ENCODE data around the gene PKN2. TPM values are rescaled to one million over a fixed set of nuclear protein-coding genes. Genes with fewer than 3 reads are reported as not detected.
"Not testable (repeated sequence)": the region's sequence is repeated elsewhere in the genome, so short reads cannot be mapped to it uniquely, and the experiment has no call there.

PKN2 gene
- total RNA-seq, 1 experiment from 2014 or later = 17.5 TPM

DNA sequence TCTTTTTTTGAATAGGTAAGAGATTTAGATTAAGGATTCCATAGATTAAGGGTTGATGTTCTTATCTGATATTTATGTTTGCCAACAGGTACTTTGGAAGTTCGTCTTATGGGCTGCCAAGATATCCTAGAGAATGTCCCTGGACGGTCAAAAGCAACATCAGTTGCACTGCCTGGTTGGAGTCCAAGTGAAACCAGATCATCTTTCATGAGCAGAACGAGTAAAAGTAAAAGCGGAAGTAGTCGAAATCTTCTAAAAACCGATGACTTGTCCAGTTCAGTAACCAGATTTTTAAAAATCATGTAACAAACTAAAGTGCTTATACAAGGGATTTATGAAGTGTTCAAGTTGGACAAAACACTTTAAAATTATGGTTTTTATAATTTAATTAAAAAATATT, 100.5 kb downstream of the PKN2 start:
- no peak for DNase-seq (ENCODE audit: low read depth)

DNA sequence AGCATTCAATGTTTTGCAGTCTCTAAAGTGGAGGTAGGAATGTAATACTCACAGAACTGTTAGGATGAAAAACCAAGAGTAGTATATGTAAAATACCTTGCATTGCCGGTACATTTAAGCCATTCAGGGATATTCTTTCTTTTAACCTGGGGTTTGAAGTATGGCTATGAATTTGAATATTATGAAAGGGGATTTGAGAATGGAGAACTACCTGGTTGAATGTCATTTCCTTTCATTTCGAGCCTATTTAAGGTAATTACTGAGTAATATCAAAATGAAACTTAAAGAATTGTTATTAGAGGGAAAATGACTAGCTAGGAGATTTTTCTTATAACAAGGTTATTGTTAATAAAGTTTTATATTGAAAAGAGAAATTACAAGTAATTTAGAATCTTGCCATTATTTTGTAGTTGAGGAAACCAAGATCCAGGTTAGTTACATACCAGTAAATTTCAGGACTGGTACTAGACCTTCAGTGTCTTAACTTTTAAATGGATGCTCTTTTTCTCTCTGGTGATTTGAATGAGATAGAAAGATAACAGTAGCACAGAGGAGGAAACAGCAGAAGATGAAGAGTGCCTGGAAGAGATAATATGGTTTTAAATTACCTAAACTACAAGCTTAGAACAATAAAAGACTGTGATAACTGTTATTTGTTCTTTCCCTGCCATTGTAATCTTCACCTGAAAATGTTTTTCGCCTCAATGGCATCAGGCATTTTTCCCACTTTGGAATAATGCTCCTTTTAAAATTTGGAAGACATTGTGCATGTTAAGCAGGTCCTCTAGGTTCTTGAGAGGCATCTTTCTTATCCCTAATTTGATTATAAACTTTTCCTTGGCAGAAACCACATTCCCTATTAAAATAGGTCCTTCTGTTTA, 103.2 kb downstream of the PKN2 start:
- DNase-seq (ENCODE audit: low read depth) = no peak

DNA sequence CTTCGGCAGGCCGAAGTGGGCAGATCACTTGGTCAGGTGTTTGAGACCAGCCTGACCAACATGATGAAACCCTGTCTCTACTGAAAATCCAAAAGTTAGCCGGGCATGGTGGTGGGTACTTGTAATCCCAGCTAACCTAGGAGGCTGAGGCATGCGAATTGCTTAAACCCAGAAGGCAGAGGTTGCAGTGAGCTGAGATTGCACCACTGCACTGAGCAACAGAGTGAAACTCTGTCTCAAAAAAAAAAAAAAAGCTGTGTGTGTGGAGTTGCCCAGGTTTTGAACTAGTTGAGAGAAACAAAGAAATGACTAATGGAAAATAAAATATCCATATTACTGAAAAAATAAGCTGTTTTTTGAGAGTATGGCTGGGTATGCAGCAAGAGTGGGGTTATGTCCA, 107.1 kb downstream of the PKN2 start:
- DNase-seq (ENCODE audit: low read depth) = no peak

DNA sequence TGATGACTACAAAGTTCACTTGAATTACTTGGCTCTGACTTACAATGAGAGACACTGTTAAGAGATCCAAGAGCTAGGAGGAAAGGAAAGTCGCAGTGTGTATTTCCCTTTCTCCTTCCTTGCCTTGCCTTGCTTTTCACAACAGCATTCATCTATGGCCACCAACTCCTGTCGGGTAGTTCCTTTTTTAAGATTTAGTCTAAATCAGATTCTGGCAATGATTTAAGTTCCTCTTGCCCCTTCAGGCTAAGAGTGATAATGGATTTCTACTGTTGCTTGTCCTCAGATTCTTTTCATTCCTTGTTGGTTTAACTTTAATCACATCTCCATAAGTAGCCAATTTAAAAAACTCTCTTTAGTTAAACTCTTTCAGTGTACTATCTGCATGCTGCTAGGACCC, 115.4 kb downstream of the PKN2 start:
- no peak for DNase-seq (ENCODE audit: low read depth)

DNA sequence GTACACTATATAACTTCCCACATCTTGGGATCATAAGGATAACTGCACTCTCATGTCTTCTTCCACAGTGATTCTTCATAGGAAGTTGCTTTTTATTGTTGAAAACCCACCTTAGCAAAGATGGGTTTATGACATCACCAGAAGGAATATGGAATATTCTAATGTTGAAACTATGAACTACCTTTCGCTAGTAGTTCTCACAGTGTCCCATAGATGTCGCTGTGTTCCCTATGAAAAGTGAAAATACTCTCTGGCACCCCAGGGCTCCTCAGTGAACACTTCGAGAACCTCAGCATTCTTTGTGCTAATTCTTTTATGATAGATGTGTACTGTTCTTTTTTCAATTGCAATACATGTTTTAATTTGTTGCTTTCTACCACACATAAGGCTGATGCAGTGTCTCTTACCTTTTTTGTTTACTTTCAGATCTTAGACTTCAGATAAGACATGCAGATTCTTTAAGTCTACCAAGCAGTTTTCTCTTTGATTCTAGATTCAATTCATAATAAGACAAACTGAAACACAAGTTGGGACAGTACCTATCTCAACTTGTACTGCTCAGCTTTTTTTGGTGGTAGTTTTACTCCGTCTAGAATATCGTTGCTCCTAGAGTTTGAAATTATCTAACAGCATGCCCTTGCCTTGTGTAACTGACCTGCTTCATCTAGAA, 116.4 kb downstream of the PKN2 start:
- peak; percentile 52 for DNase-seq (ENCODE audit: low read depth)

DNA sequence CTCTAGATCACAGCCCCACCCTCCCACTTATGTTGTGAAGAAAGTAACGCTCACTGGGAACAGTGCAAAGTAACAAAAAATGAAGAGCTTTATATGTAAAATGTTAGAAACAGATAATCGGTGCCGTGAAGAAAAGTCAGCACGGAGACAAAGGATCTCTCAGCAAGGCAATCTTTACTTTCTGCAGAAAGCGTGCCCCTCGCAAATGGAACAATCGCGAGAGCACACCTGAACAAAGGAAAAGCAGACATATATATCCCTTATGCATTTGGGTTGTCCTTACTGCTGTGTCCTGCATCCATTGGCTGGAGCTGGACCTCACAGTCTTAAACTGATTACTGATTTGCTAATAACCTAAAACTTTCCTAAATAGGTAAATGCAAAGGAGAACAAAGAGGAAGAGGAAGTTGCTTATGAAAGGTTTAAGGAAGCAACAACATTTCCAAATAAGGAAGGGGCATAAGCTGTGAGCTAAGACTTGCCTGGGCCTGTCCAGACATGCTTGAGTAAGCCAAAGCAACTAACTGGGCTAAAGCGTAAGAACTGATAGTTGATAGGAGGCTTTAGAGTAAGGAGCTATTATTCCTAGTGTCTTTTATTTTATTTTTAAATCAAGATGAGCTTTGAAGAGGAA, 117.6 kb downstream of the PKN2 start:
- DNase-seq (ENCODE audit: low read depth) = peak; percentile 45

DNA sequence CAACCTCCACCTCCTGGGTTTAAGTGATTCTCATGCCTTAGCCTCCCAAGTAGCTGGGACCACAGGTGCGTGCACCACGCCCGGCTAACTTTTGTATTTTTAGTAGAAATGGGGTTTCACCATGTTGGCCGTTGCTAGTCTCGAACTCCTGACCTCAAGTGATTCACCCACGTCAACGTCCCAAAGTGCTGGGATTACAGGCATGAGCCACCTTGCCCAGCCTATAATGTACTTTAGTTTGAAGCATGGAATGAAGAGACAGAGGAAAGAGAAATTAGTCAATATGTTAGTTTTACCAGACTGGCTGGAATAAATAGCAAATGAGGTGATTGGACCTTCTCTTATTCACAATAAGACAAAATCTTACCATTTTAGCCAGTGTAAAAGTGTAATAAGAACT, 118.3 kb downstream of the PKN2 start:
- no peak for DNase-seq (ENCODE audit: low read depth)

DNA sequence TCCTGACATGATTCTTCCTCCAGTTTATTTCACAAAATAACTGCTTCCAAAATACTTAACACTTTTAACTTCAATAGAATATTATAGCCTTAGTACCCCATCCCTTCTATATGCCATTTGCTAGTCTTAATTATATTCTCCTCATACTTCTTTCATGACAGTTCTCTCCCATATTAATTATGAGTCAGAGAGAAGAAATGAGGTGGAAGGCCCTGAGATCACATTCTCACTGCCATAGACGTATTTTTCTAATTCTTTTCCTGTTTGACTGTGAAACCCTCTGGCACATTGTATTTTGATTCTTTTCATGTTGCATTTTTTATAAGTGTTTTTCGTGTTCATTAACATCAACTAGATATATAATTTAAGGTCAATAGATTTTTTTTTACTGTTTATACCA, 118.9 kb downstream of the PKN2 start:
- DNase-seq (ENCODE audit: low read depth) = peak; percentile 61

DNA sequence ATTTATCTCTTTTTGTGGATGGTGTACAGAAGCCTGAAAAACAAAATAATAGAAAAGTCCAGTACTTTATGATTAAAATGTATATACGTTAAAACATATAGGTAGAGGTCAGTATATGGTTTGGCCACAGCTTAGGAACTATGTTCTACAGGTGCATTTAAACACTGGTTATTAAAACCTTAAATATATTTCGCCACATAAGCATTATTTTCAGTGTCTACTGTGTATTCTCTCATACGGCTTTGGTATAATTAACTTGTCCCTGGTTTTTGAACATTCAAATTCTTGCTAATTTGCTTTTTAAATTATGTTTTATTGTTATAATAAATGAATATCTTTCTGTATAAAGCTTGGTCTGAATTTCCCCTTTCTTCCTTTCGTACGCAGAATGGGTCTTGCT, 119.4 kb downstream of the PKN2 start:
- no peak for DNase-seq (ENCODE audit: low read depth)

DNA sequence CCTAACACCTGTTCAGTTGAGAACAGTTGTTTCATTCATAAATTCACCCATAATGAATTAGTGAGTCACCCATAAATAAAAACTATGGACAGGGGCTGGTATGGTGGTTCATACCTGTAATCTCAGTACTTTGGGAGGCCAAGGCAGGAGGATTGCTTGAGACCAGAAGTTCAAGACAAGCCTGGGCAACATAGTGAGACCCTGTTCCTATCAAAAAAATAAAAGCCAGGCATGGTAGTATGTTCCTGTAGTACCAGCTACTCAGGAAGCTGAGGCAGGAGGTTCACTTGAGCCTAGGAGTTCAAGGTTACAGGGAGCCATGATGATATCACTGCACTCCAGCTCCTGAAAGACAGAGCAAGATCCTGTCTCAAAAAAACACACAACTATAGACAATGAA, 128.3 kb downstream of the PKN2 start:
- no peak for DNase-seq (ENCODE audit: low read depth)

DNA sequence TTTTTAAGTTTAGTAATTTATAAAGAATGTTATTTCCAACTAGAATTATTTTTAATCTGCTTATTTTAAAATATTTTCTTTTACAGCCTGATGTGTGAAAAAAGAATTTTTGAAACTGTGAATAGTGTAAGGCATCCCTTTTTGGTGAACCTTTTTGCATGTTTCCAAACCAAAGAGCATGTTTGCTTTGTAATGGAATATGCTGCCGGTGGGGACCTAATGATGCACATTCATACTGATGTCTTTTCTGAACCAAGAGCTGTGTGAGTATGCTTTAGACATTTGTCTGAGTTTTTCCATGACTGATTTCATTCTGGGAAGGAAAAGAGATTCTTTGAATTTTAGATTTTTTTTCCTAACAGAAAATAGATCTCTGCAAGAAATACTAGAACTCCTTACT, 129.4 kb downstream of the PKN2 start:
- DNase-seq (ENCODE audit: low read depth) = no peak

DNA sequence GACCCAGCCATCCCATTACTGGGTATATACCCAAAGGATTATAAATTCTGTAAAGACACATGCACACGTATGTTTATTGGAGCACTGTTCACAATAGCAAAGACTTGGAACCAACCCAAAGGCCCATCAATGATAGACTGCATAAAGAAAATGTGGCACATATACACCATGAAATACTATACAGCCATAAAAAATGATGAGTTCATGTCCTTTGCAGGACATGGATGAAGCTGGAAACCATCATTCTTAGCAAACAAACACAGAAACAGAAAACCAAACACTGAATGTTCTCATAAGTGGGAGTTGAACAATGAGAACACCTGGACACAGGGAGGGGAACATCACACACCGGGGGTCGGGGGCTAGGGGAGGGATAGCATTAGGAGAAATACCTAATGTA, 135.6 kb downstream of the PKN2 start:
- DNase-seq (ENCODE audit: low read depth) = not testable (repeated sequence)

DNA sequence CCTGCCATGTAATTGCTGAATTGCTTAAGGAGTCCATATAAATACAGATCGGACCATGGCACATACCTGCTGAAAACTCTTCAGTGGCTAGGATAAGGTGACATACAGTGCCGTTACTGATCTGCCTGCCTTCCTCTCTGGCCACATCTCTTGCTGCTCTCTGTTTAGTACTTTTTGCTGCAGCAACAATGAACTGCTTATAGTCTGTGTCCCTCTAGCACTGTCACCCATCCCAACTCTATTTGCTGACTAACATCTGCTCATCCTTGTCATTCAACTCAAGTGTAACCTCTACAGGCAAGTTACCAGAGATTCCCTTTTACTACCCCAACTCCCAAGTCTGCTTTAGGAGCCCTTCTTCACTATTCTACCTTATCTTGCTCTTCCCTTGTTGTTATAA, 141.6 kb downstream of the PKN2 start:
- no peak for DNase-seq (ENCODE audit: low read depth)

DNA sequence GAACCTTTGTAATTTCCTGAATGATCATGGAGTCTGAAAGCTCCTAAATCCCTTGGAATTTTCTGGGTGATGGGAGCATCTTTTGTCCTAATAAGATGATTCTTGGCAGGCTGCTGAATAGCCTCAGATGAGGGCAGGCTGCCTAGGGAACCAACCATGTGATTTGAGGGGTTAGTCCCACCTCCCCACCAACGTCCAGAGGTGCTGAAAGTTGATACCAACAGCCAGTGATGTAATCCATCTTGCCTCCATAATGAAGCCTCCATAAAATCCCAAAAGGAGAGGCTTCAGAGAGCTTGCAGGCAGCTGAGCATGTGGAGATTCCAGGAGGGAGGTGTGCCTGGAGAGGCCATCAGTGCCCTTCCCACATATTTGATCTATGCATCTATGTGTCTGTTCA, 163.6 kb downstream of the PKN2 start:
- DNase-seq (ENCODE audit: low read depth) = no peak

DNA sequence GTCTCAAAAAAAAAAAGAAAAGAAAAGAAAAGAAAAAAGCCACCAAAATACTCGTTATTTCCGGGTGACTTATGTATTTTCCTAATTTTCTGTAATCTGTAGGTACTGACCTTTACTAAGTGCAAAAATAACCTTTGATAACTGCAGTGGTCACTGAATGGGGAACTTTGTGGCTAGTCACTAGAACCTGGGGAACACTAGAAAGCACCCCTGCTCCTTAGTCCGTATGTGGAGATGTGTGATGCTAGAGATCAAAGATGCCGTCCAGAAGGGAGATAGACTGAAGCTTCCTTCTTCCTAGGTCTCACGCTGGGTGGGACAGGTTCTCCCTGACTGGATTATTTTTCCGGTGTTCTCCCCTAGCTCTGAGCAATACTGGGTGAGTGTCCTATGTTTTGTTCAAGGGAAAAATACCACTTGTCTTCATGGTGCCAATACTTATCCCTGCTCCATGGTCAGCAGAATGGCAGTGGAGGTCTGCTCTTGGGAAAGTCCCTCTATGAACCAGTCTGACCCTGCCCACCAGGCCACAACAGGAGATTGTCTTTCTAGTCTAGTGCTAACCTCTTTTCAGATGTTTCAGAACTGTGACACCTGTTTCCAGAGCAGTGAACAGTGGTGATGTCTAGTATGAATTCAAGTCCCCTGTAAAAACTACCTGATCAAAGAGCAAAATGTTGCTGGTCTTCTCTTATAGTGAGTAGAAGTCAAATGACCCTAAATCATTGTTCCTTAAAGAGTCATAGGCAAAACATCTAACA, 167.4 kb downstream of the PKN2 start:
- DNase-seq (ENCODE audit: low read depth) = no peak

DNA sequence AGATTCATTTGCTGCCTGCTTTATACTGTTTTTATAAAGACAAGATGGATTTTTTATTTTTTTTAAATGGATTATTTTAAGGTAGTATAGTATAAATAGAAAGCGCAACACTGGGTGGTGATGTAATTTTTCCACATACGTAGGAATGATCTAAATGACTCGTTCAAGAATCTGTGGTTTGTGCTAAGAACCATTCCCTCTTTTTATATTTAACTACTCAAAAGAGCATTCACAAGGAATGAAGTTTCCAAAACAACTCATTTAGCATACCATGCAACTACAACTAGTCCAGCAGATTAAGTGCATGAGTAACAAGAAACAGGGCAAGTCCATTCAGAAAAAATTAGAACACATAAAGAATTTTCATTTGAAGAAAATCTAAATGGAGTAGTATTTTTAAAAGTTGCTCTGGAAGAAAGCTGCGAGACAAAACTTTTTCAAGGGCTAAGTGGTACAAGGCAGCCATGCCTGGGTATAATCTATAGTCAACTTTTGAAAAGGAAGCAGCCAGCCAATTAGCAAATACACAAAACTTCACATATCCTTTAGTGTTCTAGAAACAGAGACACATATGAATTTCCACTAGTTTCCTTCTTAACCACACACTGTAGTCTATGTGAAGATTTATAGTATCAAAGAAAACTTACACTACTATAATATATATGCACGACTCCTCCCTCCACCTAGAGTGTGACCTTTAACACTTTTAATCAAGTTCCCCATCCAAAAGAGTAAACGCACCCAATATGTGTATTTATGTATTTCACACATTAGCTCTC, 183.9 kb downstream of the PKN2 start:
- DNase-seq (ENCODE audit: low read depth) = peak; percentile 15

DNA sequence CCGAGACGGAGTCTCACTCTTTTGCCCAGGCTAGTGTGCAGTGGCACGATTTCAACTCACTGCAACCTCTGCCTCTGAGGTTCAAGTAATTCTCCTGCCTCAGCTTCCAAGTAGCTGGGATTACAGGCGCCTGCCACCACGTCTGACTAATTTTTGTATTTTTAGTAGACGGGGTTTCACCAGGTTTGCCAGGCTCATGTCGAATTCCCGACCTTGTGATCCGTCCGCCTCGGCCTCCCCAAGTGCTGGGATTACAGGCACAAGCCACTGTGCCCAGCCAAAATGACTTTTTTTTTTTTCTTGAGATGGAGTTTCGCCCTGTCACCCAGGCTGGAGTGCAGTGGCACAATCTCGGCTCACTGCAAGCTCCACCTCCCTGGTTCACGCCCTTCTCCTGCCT, 185.6 kb downstream of the PKN2 start:
- not testable (repeated sequence) for DNase-seq (ENCODE audit: low read depth)

DNA sequence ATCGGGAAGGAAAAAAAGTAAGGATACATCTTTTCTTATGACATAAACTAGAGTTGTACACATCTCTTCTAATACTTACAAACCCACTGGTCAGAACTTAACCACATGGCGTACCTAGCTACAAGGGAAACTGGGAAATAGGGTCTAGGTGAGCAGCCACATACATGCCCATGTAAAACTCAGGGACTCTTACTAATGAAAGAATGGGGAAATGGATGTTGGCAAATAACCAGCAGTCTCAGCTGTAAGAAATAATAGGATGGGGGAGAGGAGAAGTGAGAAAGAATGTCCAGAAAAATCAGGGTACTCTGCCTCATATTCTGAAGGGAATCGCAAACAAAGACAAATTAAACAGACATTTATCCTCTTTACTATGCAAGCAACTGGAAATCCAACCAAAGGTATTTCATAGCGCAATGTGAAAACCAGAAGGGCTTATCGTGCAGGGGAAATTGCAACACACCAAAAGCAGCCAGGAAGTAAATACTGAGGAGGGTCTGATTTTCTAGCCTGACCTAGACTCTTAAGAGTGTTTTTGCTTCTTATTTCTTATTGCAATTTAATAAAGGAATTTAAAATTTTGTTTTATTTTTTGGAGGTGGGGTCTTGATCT, 189.8 kb downstream of the PKN2 start:
- no peak for DNase-seq (ENCODE audit: low read depth)

DNA sequence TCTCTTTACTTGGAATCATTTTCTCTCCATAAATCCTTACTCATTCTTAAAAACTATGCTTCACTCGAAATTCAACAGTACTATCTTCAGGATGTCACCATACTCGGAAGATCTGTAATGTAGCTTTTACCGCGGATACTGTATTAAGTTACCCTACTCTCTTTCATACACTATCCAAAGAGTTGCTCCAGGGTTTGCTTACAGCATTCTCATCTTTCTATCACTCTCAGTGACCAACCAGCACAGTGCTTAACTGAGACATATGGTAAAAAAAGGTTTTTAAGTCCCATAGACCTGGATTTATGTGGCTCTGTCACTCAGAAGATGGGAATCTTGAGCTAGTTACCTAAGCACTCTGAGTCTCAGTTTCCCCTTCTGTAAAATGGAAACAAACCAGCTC, 191.5 kb downstream of the PKN2 start:
- no peak for DNase-seq (ENCODE audit: low read depth)

DNA sequence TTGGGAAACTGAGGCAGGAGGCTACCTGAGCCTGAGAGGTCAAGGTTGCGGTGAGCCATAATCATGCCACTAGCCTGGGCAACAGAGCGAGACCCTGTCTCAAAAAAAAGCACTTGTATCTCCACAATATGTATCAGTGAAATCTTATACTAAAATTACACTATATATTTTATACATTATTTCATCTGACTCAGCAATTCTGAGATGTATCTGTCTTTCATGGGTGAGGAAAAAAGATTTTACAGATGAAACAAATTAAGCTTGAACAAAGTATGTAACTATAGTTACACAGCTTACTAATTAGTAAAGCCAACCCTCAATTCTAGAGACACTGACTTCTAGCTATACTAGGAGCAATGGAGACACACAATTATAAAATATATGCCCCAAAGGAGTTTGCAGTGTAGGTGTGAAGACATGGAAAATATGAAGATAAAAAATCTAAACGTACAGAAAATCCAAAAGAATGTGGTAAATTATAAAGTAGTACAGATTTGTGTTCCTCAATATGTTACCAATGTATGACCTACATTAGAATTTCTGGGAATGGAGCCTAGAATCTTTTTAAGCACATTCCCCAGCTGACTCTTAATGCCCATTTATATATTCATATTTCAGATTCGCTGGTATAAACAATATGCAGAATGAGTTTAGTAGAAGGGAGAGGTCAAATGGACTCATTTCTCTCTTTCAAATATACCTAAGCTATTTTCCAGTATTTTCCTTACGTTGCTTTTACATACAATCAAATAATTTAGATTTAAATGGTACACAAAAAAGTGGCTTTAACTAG, 192.7 kb downstream of the PKN2 start:
- no peak for DNase-seq (ENCODE audit: low read depth)

Measured in HT1080 (cell line).